ENCODE measurements around the gene METTL25B. TPM values are rescaled to one million over a fixed set of nuclear protein-coding genes. Genes with fewer than 3 reads are reported as not detected.

Gene METTL25B
- total RNA-seq, 1 donor from 2014 or later, result 39.2 TPM

- Mint-ChIP-seq H3K9me3 (no peaks in the 10 kb centered on the region), H3K36me3 (peaks cover 6% of the 10 kb centered on the region), H3K27ac (peak overlapping the region; percentile 100), H3K4me1 (peaks cover 56% of the 10 kb centered on the region), H3K4me3 (peak overlapping the region; percentile 84), H3K27me3 (ENCODE audit: low read depth) (no peaks in the 10 kb centered on the region)
- DNase-seq (ENCODE audit: low spot score in 2 of 2, unreplicated experiment in 2 of 2), result no peak
- TF ChIP-seq CTCF (IDR thresholded peaks at IDR 0.05; ENCODE audit: unreplicated experiment), result no peak
Observed at GRCh38 chr1:156748670-156749418, 20.6 kb downstream of the METTL25B start.

GRCh38 chr1:156749419-156750118, 21.3 kb downstream of the METTL25B start:
- no peaks in the 10 kb centered on the region for H3K27me3 Mint-ChIP-seq (ENCODE audit: low read depth)

GRCh38 chr1:156750191-156750672, 22.0 kb downstream of the METTL25B start:
- DNase-seq (ENCODE audit: low spot score in 2 of 2, unreplicated experiment in 2 of 2), result no peak
- Mint-ChIP-seq H3K36me3 (peaks cover 6% of the 10 kb centered on the region), H3K27me3 (ENCODE audit: low read depth) (no peaks in the 10 kb centered on the region), H3K4me3 (peak overlapping the region; percentile 84), H3K27ac (peak overlapping the region; percentile 100), H3K4me1 (peaks cover 56% of the 10 kb centered on the region), H3K9me3 (no peaks in the 10 kb centered on the region)
- no peak for TF ChIP-seq CTCF (IDR thresholded peaks at IDR 0.05; ENCODE audit: unreplicated experiment)

More at GRCh38 chr1:156749419-156750118, 21.3 kb downstream of the METTL25B start:
- Mint-ChIP-seq H3K4me3 (peak overlapping the region; percentile 84), H3K4me1 (peaks cover 56% of the 10 kb centered on the region), H3K36me3 (peaks cover 6% of the 10 kb centered on the region), H3K27ac (peak overlapping the region; percentile 100), H3K9me3 (no peaks in the 10 kb centered on the region)
- no peak for TF ChIP-seq CTCF (IDR thresholded peaks at IDR 0.05; ENCODE audit: unreplicated experiment)
- no peak for DNase-seq (ENCODE audit: low spot score in 2 of 2, unreplicated experiment in 2 of 2)

- peak; percentile 43 to 58 for DNase-seq (ENCODE audit: low spot score in 2 of 2, unreplicated experiment in 2 of 2)
- H3K27me3 Mint-ChIP-seq (ENCODE audit: low read depth), result no peaks in the 10 kb centered on the region
- H3K36me3 Mint-ChIP-seq, result peaks cover 1% of the 10 kb centered on the region
- peak overlapping the region; percentile 84 for H3K4me3 Mint-ChIP-seq
- peak overlapping the region; percentile 100 for H3K27ac Mint-ChIP-seq
- no peak for TF ChIP-seq CTCF (IDR thresholded peaks at IDR 0.05; ENCODE audit: unreplicated experiment)
- H3K4me1 Mint-ChIP-seq, result peaks cover 51% of the 10 kb centered on the region
- H3K9me3 Mint-ChIP-seq, result no peaks in the 10 kb centered on the region
Observed at GRCh38 chr1:156750711-156751450, 22.6 kb downstream of the METTL25B start.

- Mint-ChIP-seq H3K4me3 (peak within 1 kb of the TSS; percentile 96), H3K27me3 (ENCODE audit: low read depth) (no peaks in the 10 kb centered on the region), H3K36me3 (no peaks in the 10 kb centered on the region), H3K27ac (peak within 1 kb of the TSS; percentile 100), H3K9me3 (no peaks in the 10 kb centered on the region), H3K4me1 (peaks cover 46% of the 10 kb centered on the region)
- no peak for TF ChIP-seq CTCF (IDR thresholded peaks at IDR 0.05; ENCODE audit: unreplicated experiment)
- DNase-seq (ENCODE audit: low spot score in 2 of 2, unreplicated experiment in 2 of 2), result no peak
Observed at GRCh38 chr1:156751451-156751756, 23.1 kb downstream of the METTL25B start, which contains the start of gene HDGF. Gene HDGF, minus strand, starts transcription at chr1:156751675. Its CDS starts 246 bp downstream, at chr1:156751429.

Measured in mesothelial cell of epicardium (in vitro differentiated cells).